Mucosa of stomach (tissue), 1 donor: Measurements from ENCODE around the gene EEIG2.
A peak's percentile ranks its signal among the peaks of the same experiment; 100 is the strongest.

ENCODE experiments used
- H3K27me3 ChIP-seq: one replicate; pipeline ENCODE4 v1.7.0; 2013; ENCODE audit warnings: mild to moderate bottlenecking, low read length; ENCODE audit not compliant: control insufficient read depth, insufficient read depth
- H3K36me3 ChIP-seq: one replicate; pipeline ENCODE4 v1.7.0; 2013; ENCODE audit warnings: low read length; ENCODE audit not compliant: control insufficient read depth, insufficient read depth
- H3K4me1 ChIP-seq: one replicate; pipeline ENCODE4 v1.7.0; 2013; ENCODE audit warnings: mild to moderate bottlenecking, low read length; ENCODE audit not compliant: control insufficient read depth, insufficient read depth
- H3K4me3 ChIP-seq: one replicate; pipeline ENCODE4 v1.7.0; 2013; ENCODE audit warnings: low read length
- H3K9ac ChIP-seq: one replicate; pipeline ENCODE4 v1.7.0; 2013; ENCODE audit warnings: mild to moderate bottlenecking, low read length, moderate library complexity
- H3K9me3 ChIP-seq: one replicate; pipeline ENCODE4 v1.7.0; 2013; ENCODE audit warnings: mild to moderate bottlenecking, low read length, moderate library complexity; ENCODE audit not compliant: control insufficient read depth
- donor health status: Pancreatic carcinoma.

Gene EEIG2

DNA sequence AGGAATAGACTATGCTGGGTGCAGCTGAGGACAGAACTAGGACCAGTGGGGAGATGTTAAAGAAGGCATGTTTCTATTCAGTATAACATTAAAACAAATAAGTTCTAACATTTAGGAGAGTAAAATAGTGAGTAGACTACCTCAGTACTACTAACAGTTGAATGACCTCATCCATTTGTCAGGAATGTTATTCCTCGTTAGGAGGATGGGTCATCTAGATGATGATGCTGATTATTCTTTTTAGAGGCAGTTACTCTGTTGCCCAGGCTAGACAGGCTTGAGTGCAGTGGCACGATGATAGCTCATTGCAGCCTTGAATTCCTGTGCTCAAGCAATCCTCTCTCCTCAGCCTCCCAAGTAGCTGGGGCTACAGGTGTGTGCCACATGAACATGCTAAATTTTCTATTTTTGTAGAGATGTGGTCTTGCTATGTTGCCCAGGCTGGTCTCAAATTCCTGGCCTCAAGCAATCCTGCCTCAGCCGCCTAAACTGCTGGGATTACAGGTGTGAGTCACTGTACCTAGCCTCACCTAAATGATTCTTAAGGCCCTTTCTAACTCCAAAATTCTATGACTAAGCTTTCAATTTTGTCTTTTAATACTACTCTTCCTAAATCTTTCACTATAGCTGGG is 9.3 kb downstream of the EEIG2 start:
- H3K27me3 ChIP-seq: no peaks in the 10 kb centered on the region
- no peak overlapping the region for H3K9ac ChIP-seq
- H3K36me3 ChIP-seq: no peaks in the 10 kb centered on the region
- H3K9me3 ChIP-seq: no peaks in the 10 kb centered on the region
- peaks cover 7% of the 10 kb centered on the region for H3K4me1 ChIP-seq
- no peak overlapping the region for H3K4me3 ChIP-seq

DNA sequence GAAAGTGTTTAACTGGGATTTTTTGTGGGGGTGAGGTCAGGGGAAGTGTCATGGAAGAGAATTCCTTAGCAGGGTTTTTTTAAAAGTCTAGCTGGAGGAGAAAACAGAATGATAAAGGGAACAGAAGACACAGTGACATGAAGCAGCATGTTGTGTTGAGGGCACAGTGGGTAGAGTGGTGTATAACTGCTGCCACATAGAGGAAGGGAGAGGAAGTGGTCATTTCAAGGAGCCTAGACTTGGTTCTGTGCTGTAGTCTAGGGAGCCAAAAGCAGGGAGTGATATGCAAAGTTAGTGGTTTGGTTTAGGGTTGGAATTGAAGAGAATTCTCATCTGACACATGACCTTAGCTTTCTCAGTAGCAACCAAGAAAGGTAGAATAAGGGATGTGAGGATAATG is 10.2 kb downstream of the EEIG2 start:
- Histone ChIP-seq H3K4me3 (no peak overlapping the region), H3K27me3 (no peaks in the 10 kb centered on the region), H3K36me3 (no peaks in the 10 kb centered on the region), H3K9ac (no peak overlapping the region), H3K9me3 (no peaks in the 10 kb centered on the region), H3K4me1 (peaks cover 7% of the 10 kb centered on the region)

GRCh38 chr1:108570998-108571401 is 11.1 kb downstream of the EEIG2 start:
- H3K4me1 ChIP-seq: peaks cover 7% of the 10 kb centered on the region
- no peak overlapping the region for H3K4me3 ChIP-seq
- no peaks in the 10 kb centered on the region for H3K9me3 ChIP-seq
- no peaks in the 10 kb centered on the region for H3K36me3 ChIP-seq
- no peaks in the 10 kb centered on the region for H3K27me3 ChIP-seq
- no peak overlapping the region for H3K9ac ChIP-seq

- no peaks in the 10 kb centered on the region for H3K27me3 ChIP-seq
These were observed 12.3 kb downstream of the EEIG2 start for GRCh38 chr1:108572182-108572581.

DNA sequence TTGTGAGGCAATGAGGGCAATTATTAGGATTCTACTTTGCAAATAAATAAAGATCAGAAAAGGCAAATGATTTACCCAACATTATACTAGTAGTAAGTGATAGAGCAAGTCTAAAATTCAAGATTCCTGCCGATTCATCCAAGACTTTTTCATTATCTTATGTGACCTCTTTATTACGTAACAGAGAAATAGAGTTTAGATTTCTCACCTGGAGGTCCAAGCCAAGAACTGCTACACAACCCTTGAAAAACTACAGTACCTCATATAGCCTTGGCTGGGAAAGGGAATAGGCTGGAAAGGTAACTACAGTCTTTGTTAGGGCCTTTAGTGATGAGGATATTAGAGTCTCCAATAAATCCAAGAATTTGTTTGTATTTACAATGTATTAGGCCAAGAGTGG is 13.3 kb downstream of the EEIG2 start:
- Histone ChIP-seq H3K36me3 (no peaks in the 10 kb centered on the region), H3K4me1 (peaks cover 7% of the 10 kb centered on the region), H3K9ac (no peak overlapping the region), H3K27me3 (no peaks in the 10 kb centered on the region), H3K4me3 (no peak overlapping the region), H3K9me3 (no peaks in the 10 kb centered on the region)

More at GRCh38 chr1:108572182-108572581, 12.3 kb downstream of the EEIG2 start:
- Histone ChIP-seq H3K9me3 (no peaks in the 10 kb centered on the region), H3K9ac (no peak overlapping the region), H3K4me3 (no peak overlapping the region), H3K36me3 (no peaks in the 10 kb centered on the region), H3K4me1 (peaks cover 7% of the 10 kb centered on the region)

DNA sequence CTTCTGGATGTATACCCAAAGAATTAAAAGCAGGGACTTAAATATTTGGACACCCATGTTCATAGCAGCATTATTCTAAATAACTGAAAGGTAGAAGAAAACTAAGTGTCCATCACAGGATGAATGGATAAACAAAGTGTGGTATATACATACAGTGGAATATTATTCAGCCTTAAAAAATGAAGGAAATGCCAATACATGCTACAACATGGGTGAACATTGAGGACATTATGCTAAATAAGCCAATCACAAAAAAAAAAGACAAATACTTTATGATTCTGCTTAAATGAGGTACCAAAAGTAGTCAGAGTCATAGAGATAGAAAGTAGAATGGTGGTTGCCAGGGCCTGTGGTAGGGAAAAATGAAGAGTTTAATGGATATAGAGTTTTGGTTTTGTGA is 14.1 kb downstream of the EEIG2 start:
- H3K36me3 ChIP-seq: no peaks in the 10 kb centered on the region
- H3K9me3 ChIP-seq: no peaks in the 10 kb centered on the region
- H3K9ac ChIP-seq: no peak overlapping the region
- H3K27me3 ChIP-seq: no peaks in the 10 kb centered on the region
- H3K4me1 ChIP-seq: peaks cover 7% of the 10 kb centered on the region
- H3K4me3 ChIP-seq: no peak overlapping the region

- Histone ChIP-seq H3K4me3 (no peak overlapping the region), H3K9me3 (no peaks in the 10 kb centered on the region), H3K27me3 (no peaks in the 10 kb centered on the region), H3K9ac (no peak overlapping the region), H3K36me3 (no peaks in the 10 kb centered on the region), H3K4me1 (peaks cover 7% of the 10 kb centered on the region)
These were observed 15.5 kb downstream of the EEIG2 start for GRCh38 chr1:108575375-108575774.

DNA sequence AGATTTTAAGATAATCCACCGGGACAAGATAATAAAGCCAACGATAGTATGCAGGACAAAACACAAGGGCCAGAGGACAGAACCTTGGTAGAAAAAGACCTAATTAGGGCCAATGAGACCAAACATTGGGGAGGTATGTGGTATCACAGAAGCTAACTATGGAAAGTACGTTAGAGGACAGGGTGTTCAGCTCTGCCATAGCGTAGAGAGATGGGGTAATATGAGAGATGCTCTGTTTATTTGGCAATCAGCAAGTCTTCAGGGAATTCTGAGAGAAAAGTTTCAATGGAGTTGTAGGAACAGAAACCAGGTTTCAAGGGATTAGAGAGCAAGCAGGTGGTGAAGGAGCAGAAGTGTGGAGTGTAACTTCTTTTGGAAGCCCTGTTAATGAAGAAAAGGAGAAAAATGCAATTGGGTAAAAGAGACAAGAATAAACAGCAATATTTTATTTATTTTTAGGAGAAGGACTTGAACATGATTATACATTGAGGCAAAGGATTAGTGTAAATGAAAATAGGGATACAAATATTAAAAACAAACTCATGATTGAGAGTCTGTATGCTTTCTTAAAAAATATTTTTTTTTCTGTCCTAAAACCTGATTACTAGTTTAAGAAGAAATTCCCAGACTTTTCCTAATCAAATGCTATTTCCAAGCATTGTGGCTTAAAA is 24.0 kb downstream of the EEIG2 start:
- H3K4me3 ChIP-seq: no peak overlapping the region
- peaks cover 30% of the 10 kb centered on the region for H3K4me1 ChIP-seq
- no peak overlapping the region for H3K9ac ChIP-seq
- H3K36me3 ChIP-seq: no peaks in the 10 kb centered on the region
- H3K27me3 ChIP-seq: no peaks in the 10 kb centered on the region
- no peaks in the 10 kb centered on the region for H3K9me3 ChIP-seq

DNA sequence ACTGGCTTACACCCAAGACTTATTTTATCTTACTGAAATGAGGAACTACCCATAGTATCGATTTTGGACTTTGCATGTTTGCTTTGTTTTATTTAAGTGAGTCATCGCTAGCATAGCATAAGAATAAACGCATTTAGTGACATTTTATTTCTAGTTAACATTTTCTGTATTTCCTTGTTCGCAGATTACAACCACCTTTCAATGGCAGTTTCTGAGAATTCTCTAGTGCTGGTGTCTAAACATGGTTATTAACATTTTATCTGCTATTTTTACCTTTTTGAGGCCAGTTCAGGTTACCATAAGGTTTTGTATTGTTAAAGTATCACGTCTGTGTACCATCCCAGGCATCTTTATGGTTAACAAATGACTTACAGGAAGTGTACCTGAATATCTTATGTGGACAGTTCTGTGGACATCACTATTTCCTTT is 24.5 kb downstream of the EEIG2 start:
- Histone ChIP-seq H3K4me1 (peaks cover 35% of the 10 kb centered on the region), H3K4me3 (no peak overlapping the region), H3K9me3 (no peaks in the 10 kb centered on the region), H3K36me3 (no peaks in the 10 kb centered on the region), H3K27me3 (no peaks in the 10 kb centered on the region), H3K9ac (peak overlapping the region; percentile 42)

DNA sequence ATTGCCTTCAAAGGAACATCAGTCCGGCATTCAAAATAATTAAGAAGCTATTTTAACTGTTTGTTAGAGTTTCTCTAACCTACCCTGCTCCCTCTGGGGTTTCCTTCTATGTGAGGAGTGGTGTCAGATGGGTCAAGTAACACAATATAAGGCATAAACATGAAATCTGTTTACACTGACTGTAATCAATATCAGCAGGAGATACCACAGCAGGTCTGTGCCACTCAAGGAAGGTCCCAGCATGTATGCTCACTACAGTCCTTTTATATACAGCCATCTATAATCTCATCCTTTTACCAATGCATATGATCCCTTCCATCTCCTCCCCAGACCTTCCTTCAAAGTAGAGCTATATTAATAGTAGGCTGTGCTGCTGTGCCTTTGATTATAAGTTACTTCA is 25.4 kb downstream of the EEIG2 start:
- Histone ChIP-seq H3K4me3 (no peak overlapping the region), H3K27me3 (no peaks in the 10 kb centered on the region), H3K9me3 (no peaks in the 10 kb centered on the region), H3K9ac (peak overlapping the region; percentile 30), H3K4me1 (peaks cover 37% of the 10 kb centered on the region), H3K36me3 (no peaks in the 10 kb centered on the region)

DNA sequence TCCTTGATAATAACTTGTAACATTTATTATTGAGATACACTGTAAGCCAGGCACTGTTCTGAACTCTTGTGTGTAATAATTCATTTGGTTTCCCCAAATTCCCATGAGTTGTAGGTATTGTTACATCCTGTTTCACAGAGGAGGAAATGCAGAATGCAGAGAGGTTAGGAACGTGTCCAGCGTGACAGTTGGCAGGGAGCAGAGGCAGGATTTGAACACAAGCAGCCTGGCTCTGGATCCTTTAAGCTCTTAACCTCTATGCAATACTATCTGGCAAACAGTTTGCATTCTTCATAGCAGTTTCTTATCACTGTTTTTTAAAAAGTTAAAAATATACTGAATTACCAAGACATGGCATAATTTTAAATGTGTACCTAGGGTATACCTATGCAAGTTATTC is 30.5 kb downstream of the EEIG2 start:
- H3K4me3 ChIP-seq: no peak overlapping the region
- H3K4me1 ChIP-seq: peaks cover 42% of the 10 kb centered on the region
- H3K36me3 ChIP-seq: no peaks in the 10 kb centered on the region
- no peaks in the 10 kb centered on the region for H3K9me3 ChIP-seq
- no peaks in the 10 kb centered on the region for H3K27me3 ChIP-seq
- no peak overlapping the region for H3K9ac ChIP-seq

DNA sequence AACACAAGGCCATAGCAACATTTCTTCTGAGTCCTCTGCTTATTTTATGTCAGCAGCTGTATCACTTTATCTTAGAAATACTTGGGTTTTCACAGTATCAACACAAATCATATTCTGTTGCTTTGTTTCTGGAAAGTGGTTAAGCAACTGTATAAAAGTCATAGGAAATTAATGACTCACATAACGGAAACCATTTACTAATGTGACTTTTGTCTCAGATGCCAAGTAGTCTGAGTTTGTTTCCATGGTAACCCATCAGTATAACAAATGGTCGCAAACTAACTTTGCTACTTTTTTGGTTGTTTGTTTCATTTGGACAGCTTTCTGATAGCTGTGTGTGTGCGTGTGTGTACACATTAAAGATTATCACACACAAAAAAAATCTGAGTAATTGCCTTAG is 31.1 kb downstream of the EEIG2 start:
- H3K9me3 ChIP-seq: no peaks in the 10 kb centered on the region
- no peaks in the 10 kb centered on the region for H3K27me3 ChIP-seq
- H3K4me1 ChIP-seq: peaks cover 37% of the 10 kb centered on the region
- H3K36me3 ChIP-seq: no peaks in the 10 kb centered on the region
- H3K4me3 ChIP-seq: no peak overlapping the region
- no peak overlapping the region for H3K9ac ChIP-seq
